Gastrocnemius medialis (tissue), 4 donors: Measurements from ENCODE around the gene NUDT13.

Experiments
- POLR2A ChIP-seq, 2 donors: fragments of 450-650 bp; IDR thresholded peaks; one replicate each; pipeline ENCODE4 v1.6.1; 2017; ENCODE audit warnings: antibody characterized with exemption in 2 of 2, mild to moderate bottlenecking in 2 of 2, moderate library complexity in 2 of 2
- TF ChIP-seq, protein P1 (sequence below), 5 experiments: fragments of 450-650 bp in 3 of 5; fragments of 200-600 bp in 2 of 5; sonication (generic) in 2 of 5; IDR thresholded peaks in 4 of 5; conservative IDR thresholded peaks in 1 of 5; 1 replicate in 4 of 5; 2 replicates in 1 of 5; pipeline ENCODE4 v1.5.1; 2016 to 2019; ENCODE audit warnings: antibody characterized with exemption in 5 of 5, mild to moderate bottlenecking in 3 of 5, moderate library complexity in 3 of 5

DNA sequence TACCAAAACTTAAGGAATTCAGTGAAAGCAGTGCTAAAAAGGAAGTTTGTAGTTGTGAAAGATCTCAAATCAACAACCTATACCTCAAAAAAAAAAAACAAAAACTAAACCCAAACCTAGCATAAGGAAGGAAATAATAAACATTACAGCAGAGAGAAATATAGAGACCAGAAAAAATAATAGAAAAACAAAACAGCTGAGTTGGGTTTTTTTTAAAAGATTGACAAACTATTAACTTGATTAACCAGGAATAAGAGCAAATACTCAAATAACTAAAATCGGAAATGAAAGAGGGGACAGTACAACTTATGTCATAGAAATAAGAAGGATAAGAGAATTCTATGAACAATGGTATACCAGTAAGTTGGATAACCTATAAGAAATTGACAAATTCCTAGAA lies 50.8 kb downstream of the NUDT13 start:
- TF ChIP-seq, protein P1, sequence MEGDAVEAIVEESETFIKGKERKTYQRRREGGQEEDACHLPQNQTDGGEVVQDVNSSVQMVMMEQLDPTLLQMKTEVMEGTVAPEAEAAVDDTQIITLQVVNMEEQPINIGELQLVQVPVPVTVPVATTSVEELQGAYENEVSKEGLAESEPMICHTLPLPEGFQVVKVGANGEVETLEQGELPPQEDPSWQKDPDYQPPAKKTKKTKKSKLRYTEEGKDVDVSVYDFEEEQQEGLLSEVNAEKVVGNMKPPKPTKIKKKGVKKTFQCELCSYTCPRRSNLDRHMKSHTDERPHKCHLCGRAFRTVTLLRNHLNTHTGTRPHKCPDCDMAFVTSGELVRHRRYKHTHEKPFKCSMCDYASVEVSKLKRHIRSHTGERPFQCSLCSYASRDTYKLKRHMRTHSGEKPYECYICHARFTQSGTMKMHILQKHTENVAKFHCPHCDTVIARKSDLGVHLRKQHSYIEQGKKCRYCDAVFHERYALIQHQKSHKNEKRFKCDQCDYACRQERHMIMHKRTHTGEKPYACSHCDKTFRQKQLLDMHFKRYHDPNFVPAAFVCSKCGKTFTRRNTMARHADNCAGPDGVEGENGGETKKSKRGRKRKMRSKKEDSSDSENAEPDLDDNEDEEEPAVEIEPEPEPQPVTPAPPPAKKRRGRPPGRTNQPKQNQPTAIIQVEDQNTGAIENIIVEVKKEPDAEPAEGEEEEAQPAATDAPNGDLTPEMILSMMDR (IDR thresholded peaks at IDR 0.05 in 4 of 5, conservative IDR thresholded peaks at IDR 0.05 in 1 of 5) = no peak
- TF ChIP-seq POLR2A (IDR thresholded peaks at IDR 0.05) = no peak
